HG02763 (cell line): ENCODE results near the gene DAP3.
"Not testable (repeated sequence)": the region's sequence is repeated elsewhere in the genome, so short reads cannot be mapped to it uniquely, and the experiment has no call there.

Source experiments
- ATAC-seq: cut with Tn5 transposase; IDR thresholded peaks from one replicate; pipeline ENCODE4 v1.9.1; 2021; ENCODE audit warnings: mild to moderate bottlenecking, moderate library complexity; ENCODE audit not compliant: unreplicated experiment

Gene DAP3

DNA sequence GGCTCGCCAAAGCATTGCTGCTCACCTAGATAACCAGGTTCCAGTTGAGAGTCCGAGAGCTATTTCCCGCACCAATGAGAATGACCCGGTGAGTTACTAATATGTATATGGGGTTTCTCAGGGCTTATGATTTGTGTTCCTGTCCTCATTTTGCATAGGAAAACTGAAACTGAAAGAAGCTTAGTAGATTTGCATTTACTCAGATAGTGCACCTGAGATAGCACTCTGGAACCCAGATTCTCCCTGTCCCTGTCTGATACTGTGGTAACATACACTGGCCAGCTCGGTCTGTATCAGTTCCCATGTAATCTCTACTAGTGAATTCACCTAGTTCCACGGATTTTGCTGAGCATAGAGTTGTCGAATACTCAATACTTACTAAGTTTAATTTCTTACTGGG, 28.1 kb downstream of the DAP3 start:
- peak; percentile 60 for ATAC-seq

DNA sequence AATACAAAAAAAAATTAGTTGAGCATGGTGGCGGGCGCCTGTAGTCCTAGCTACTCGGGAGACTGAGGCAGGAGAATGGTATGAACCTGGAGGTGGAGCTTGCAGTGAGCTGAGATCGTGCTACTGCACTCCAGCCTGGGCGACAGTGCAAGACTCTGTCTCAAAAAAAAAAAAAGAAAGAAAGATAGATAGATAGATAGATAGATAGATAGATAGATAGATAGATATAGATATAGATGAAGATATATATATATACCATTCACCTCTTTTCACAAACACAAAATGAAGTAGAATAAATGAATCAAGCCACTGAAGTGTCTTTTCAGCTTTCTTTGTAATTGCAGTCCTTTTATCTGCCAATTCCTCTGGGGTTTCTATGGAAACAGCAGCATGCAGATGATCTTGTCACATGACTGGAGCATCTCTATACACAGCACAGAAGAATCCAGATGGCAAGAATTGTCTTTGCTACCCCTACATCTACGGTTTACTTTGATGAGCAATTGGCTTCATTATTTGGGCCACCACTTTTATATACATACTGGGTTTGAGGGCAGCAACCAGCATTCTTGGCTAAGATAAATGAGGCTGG, 29.7 kb downstream of the DAP3 start:
- not testable (repeated sequence) for ATAC-seq

DNA sequence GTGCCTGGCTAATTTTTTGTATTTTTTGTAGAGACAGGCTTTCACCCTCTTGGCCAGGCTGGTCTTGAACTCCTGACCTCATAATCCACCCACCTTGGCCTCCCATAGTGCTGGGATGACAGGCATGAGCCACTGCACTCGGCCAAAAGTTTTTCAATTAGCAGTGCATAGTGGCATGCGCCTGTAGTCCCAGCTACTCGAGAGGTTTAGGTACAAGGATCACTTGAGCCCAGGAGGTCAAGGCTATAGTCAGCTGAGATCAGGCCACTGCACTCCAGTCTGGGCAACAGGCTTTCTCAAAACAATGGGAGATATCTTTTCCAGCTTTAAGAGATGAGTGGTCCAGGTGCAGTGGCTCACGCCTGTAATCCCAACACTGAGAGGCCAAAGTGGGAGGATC, 30.8 kb downstream of the DAP3 start:
- ATAC-seq = no peak

DNA sequence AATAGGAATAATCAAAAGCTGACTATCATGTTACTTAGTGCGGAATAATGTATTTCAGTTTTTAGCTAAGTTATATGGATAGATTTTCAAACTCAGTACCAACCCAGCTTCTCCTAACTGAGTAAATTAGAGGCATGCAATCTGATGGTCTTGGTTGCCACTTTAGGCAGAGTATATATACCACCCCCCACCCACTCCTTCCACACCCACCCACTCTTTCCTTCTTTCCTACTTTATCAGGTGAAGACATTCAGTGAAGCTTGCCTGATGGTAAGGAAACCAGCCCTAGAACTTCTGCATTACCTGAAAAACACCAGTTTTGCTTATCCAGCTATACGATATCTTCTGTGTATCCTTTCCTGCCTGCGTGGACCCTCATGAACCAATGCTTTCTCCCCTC, 36.3 kb downstream of the DAP3 start:
- ATAC-seq = no peak

DNA sequence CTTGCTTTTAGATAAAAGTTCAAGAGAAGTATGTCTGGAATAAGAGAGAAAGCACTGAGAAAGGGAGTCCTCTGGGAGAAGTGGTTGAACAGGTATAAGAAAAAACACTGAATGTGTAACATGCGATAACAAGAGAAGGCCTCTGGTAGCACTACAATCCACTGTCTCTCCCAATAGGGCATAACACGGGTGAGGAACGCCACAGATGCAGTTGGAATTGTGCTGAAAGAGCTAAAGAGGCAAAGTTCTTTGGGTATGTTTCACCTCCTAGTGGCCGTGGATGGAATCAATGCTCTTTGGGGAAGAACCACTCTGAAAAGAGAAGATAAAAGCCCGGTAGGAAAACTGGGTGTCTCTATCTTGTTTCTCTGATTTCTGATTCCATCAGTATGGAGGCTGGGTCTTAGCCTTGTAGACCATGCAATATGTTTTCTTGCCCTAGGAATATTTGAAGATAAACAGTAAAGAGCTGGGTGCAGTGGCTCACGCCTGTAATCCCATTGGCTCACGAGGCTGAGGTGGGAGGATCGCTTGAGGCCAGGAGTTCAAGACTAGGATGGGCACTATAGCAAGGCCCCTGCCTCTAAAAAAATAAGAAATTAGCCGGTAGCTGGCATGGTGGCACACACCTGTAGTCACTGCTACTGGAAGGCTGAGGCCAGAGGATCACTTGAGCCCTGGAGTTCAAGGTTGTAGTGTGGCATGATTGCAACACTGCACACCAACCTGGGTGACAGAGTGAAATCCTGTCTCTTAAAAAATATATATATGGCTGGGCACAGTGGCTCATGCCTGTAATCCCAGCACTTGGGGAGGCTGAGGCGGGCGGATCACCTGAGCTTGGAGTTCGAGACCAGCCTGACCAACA, 40.4 kb downstream of the DAP3 start:
- ATAC-seq = no peak

DNA sequence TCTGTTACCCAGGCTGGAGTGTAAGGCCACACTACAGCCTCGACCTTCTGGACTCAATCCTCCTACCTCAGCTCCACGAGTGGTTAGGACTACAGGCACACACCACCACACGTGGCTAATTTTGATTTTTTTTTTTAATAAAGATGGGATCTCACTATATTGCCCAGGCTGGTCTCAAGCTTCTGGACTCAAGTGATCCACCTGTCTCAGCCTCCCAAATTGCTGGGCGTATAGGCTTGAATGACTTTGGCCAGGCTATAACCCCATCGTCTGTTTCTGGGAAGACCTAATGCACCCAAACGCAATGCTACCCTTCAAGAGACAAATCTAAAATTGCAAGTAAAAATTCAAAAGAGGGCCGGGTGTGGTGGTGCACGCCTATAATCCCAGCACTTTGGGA, 52.1 kb downstream of the DAP3 start:
- ATAC-seq = no peak

DNA sequence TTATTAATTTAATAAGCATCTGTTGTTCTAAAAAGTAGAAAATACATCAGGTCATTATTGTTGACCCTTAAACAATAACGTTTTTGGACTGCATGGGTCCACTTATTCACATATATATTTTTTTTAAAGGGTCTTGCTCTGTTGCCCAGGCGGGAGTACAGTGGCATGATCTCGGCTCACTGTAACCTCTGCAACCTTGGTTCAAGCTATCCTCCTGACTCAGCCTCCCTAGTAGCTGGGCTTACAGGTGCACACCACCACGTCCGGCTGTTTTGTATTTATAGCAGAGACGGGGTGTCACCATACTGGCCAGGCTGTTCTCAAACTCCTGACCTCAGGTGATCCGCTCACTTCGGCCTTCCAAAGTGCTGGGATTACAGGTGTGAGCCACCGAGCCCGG, 53.0 kb downstream of the DAP3 start:
- no peak for ATAC-seq

DNA sequence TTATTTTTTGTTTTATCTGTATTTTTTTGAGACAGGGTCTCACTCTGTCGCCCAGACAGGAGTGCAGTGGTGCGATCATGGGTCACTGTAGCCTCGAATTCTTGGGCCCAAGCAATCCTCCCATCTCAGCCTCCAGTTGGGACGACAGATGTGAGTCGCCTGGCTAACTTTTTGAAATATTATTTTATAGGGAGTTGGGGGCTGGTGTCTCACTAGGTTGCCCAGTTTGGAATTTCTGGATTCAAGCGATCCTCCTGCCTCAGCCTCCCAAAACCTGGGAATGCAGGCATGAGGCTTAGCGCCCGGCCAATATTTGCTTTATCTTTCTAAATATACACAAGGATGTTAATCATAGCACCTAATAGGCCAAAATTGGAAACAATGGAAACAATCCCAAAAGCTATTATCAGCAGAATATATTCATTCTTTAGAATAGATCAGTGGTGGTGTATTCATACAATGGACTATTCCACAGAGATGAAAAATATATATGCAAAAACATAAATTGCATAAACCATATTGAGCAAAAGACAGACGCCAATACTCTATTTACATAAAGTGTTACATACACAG, 55.9 kb downstream of the DAP3 start:
- no peak for ATAC-seq

DNA sequence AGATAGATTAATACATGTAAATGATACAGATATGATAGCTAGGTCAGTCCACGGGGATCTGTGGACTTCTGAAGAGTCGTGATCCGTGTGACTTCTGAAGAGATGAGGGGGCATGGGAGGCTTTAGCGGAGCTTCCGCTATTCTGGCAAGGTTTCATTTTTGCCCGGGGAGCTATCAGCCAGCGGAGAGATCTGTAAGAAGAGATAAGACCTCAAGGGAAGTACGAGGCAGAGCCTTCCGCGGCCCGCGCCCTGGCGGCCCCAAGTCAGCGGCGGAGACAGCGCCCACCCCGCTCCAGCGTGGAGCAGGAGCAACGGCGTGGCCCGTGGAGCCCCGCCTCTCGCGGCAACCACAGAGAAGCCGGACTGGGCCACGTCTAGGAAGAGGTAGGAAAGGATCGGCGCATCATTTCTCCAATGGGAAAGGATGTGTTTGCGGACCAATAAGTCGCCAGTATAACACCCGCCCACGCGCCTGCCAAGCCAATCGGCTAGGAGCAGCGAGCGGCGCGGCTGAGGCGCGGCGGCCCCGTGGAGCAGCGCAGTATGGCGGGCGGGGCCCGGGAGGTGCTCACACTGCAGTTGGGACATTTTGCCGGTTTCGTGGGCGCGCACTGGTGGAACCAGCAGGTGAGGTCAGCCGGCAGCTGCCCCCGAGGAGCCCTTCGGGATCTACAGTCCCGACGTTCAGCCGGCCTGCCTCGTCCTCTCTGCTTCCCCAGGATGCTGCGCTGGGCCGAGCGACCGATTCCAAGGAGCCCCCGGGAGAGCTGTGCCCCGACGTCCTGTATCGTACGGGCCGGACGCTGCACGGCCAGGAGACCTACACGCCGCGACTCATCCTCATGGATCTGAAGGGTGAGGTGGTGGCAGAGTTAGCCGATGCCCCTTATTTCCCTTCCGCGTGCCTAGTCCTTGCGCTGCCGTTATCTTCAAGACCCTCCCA, 56.7 kb downstream of the DAP3 start:
- peak; percentile 88 for ATAC-seq

DNA sequence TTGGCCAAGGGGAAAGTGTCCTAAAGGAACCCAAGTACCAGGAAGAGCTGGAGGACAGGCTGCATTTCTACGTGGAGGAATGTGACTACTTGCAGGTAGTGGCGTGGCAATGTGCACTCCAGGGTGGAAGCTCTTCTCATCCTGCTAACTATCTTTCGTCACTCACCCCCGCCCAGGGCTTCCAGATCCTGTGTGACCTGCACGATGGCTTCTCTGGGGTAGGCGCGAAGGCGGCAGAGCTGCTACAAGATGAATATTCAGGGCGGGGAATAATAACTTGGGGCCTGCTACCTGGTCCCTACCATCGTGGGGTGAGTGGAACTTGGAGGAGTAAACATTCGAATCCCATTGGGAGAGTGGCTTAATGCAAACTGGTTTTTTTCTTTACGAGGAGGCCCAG, 58.7 kb downstream of the DAP3 start:
- ATAC-seq = not testable (repeated sequence)

DNA sequence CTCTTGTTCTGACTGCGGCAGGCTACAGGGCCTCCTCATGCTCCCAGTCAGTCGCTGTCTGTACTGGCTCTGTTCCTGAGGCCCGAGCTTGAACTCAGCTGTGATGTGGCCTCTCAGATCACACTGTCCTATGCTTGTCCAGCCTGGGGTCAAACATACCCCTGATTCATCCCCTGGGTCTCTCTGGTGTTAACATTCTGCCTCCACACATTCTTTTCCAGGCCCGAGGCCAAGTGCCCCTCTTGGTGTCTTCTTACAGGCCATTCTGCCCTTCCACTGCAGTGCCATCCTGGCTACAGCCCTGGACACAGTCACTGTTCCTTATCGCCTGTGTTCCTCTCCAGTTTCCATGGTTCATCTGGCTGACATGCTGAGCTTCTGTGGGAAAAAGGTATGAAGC, 59.2 kb downstream of the DAP3 start:
- not testable (repeated sequence) for ATAC-seq

DNA sequence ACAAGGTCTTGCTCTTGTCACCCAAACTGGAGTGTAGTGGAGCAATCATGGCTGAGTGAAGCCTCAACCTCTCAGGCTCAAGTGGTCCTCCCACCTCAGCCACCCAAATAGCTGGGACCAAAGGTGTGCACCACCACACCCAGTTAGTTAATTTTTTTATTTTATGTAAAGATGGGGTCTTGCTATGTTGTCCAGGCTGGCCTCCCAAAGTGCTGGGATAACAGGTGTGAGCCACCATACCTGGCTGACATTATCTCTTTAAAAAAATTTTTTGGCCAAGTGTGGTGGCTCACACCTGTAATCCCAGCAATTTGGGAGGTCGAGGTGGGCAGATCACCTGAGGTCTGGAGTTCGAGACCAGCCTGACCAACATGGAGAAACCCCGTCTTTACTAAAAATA, 70.1 kb downstream of the DAP3 start:
- not testable (repeated sequence) for ATAC-seq

DNA sequence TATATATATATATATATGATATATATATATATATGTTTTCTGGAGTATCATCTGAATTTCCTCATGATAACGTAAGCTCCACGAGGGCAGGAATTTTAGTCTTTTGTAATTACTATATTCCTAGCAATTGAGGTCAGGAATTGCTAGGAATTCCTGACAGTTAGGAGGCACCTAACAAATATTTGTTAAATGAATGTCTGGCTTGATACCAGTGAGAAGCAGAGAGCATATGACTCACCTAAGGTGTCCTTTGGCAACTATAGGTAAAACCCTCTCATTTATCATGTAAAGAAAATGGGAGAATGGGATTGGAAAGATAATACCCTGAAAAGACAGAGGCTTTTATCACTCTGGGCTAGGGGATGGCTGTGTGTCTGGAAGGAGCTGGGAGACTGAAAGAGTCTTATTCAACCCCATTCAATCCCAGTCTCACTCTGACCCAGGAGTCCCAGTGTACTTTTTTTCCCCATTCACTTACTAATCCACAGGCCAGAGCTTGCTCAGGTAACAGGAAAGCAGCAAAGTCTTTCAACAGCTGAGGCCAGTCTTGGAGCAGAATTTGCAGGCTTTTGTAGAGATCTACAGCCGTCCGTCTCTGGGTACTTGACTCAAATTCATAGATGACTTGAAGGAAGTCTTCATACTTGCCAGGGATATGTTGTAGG, 71.2 kb downstream of the DAP3 start:
- no peak for ATAC-seq

DNA sequence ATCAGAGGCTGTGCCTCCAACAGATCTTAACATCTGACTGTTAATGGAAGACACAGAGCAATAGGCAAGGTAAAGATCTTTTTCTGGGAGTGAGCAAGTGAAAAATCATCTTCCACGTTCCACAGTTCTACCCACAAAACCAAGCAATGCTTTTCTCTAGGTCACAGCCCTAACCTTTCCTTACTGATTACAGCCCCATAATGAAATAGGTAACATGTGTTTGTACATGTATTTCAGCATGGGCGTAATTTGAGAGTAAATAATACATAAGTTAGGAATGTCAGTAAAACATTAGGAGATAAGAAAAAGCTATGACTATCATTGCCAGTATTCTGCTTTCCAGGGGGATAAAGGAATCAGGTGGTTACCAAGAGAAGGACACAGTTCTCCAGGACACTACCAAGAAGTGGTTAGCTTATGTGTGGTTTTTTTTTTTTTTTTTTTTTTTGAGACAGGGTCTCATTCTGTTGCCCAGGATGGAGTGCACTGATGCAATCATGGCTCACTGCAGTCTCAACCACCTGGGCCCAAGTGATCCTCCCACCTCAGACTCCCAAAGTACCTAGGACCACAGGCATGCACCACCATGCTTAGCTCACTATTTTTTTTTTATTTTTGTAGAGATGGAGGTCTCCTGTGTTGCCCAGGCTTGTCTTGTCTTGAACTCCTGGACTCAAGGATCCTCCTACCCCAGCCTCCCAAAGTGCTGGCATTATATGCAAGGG, 72.0 kb downstream of the DAP3 start:
- no peak for ATAC-seq

DNA sequence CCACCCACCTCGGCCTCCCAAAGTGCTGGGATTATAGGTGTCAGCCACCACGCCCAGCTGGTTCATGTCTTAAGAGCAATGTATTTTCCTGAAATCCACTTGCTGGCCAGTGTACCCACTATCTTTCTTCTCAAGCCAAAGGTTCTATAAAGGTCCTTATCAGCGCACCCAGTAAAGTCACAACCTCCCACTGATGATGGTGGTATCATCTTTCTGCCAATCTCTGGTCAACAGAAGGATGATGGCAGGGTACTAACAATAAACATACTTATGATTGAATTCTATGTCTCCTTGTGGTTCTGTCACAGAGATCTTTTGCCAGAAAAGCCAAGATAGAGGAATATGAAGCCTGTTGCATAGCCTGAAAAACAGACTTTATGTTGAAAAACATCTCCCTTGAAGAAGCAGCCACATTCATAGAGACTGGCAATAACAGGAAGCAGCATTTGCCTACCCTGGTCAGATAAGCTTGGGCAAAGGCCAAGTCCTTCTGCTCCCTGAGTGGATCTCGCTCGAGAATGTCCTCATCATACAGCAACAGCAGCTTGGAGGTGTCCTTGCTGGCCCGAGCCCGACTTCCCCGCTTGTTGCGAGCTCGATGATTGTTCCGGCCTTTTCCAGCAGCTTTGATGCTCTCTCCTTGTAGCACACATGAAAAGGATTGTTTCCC, 73.0 kb downstream of the DAP3 start:
- no peak for ATAC-seq

DNA sequence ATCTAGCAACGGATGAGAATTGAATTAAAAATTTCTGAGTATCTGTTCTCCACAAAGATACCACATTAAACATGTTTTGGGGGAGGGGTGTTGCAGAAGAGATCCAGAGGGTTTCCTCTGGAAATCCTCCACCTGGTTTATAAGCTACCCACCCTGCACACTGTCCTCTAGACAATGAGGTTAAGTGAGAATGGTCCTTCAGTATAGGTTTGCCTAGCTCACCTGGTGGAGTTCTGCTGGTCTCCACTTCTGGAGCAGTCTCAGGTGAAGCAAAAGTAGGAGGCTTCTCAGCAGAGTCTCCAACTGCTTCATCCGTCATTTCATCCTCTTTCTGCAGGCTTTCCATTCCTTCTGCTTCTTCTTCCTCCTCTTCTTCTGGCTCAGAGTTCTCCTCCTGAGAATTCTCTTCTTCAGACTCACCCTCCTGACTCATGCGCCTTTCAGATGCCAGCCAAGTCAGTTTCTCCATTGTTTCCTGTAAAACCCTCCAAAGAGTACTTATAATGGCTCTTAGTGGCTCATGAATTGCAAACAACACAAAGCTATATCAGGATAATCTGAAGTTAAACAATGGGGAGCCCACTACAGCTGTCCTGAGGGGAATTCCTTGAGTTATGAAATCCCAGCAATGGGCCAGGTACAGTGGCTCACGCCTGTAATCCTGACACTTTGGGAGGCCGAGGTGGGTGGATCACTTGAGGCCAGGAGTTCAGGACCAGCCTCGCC, 74.4 kb downstream of the DAP3 start:
- not testable (repeated sequence) for ATAC-seq

DNA sequence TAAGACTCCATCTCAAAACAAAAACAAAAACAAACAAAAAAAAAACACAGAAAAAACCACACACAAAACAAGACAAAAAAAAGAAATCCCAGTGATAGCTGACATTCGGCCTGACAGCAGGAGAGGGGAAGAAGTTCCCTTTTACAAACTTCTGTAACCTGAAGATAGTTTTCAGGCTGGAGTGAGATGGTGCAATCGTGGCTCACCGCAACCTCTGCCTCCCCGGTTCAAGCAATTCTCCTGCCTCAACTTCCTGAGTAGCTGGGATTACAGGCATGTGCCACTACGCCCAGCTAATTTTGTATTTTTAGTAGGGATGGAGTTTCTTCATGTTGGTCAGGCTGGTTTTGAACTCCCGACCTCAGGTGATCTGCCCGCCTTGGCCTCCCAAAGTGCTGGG, 75.1 kb downstream of the DAP3 start:
- ATAC-seq = not testable (repeated sequence)

DNA sequence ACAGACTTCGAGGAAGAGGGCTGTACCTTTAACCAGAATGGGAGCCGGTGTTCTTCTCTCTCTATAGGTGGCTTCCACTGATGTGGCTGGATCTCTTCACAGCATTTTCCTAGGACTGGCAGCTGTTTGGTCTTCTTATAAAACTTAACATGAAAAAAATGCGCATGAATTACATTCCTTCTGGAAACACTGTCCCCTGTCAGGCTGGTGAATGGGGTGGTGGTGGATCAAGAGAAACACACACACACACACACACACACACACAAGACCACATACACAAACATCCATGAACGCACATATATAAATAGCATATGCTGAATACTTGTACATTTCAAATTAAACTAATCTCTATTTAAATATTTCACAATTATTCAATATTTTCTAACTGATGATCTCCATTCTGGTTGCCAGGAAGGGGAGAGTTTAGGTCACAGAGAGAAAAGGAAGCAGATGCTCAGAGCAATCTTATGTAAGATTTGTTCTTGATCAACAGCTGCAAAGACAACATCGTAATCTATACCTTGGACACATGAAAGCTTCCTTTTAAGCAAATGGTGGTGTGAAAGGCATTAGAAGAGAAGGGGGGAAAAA, 78.6 kb downstream of the DAP3 start:
- not testable (repeated sequence) for ATAC-seq
